GM18511 (cell line): ENCODE data around the gene OTOG.

Experiments used
- ATAC-seq: cut with Tn5 transposase; IDR thresholded peaks from one replicate; pipeline ENCODE4 v1.9.1; 2021; ENCODE audit warnings: mild to moderate bottlenecking, moderate library complexity; ENCODE audit not compliant: unreplicated experiment

OTOG gene

DNA sequence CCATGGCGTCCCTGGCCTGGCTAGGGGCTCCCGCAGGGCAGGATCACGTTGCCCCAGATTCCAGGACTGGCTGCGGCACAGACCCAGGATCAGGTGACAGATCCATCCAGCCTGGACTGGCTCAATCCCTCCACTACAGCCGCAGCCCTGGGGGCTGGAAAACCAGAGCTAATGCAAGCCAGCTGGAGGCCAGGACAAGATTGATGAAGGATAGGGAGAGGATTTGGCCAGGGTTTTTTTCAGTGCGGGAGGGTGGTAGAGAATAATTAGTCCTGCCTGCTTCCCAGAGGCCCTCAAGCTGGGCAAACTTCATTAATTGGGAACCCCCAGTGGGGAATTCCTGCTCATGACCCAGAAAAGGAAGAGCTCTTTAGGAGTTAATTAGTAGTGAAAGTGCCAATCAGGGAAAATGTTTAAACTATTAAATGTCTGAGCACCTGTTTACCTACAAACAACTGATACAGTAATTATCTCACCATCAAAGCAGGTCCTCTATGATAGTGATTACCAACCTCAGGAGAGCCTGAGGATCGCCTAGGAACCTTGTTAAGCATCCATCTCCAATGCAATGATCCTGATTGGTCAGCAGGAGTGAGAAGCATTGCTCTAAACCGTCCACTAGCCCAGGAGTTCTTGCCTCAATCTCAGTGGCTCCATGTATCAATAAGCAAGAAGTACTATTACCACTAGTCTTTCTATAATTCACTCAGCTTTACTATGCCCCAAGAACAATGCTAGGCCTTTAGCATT, 139.3 kb downstream of the OTOG start:
- ATAC-seq, result no peak

DNA sequence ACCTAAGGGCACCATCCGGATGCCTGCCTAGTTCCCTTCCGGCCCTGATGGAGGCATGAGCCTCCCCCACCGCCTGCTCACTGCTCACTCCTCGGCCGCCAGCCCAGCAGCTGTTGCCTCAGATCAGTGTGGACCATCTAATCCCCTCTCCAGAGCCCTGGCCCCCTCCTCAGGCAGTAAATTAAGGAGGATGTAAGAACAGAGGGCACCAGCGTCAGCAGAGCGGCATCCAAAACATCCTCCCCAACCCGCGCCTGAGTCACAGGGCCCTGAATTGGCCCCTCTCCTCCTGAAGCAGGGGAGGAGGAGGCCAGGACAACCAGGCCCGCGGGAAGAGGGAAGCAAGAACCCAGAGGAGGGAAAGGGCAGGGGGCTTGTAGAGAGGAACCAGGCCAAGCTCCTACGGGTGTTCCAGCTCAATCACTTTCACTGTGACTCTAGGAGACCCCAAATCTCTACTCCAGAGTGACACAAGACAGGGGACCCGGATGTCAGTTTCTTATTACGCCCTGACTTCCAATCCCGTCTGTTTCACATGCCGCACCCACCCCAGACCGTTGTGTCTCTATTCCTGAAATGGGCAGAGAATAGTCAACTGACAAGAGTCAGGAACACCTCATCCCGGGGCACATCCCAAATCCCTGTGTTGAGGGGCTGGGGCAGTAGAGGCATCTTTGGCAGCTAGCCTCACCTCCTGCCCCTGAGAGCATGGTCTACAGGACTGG, 141.0 kb downstream of the OTOG start:
- ATAC-seq, result no peak

DNA sequence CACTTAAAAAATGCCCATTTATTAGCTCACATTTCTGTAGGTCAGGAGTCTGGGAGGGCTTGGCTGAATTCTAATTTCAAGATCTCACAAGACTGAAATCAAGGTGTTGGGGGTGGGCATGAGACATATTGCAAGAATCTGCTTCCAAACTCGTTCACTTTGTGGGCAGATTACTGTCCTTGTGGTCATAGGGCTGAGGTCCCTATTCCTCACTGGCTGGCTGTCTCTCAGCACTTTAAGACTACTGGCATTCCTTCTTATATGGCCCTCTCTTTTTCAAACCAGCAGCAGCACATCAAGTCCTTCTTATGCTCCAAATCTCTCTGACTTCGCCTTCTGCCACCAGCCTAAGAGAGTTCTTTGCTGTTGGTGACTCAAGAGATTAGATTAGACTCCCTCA, 144.5 kb downstream of the OTOG start:
- ATAC-seq, result no peak

DNA sequence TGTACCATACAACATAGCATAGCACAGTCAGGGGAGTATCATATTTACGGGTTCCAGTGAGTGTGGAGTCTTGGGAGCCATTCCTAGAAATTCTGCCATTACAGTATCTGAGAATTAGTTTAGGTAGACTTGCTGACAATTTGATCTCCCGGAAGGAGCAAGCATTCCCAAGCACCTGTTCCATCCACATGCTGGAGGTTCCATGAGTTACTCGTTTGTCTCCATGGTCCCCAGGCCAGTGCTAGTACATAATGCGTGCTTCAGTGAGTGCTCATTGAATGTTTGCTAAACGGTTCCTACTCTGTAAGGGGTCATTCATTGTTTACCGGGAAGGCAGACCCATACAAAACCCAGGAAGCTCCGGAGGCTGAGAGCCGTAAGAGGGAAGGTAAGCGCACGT, 144.9 kb downstream of the OTOG start:
- no peak for ATAC-seq

DNA sequence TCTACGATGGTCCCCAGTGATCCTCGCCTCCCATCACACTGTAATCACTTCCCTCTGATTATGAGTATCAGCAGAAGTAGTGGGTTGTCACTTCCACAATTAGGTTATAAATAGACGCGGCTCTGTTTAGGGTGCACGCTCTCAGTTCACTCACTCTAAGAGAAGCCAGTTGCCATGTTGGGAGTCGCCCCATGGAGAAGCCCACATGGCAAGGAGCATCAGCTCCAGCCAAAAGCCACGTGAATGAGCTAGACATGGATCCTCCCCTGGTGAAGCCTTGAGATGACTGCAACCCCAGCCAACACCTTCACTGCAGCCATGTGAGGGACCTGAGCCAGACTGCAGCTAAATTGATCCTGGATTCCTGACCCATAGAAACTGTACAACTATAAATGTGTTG, 145.9 kb downstream of the OTOG start:
- ATAC-seq, result no peak

DNA sequence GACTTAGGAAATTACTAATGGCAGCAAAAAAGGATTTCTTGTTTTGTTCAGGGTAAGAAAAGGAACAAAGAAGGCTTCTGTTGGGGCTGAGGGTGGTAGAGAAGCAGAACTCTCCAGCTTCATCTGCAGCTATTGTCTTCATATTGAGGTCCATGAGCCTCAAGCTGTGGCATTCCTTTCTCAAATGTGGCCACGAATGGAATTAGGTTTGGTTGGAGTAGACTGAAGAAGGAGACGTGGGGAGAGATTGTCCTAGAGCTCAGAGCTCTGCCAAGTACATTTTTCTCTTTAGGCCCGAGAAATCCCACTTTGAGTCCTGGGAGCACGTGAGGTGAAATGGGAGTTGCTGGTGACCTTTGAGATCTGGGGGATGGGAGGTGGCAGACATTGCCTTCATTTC, 146.5 kb downstream of the OTOG start:
- ATAC-seq, result no peak

DNA sequence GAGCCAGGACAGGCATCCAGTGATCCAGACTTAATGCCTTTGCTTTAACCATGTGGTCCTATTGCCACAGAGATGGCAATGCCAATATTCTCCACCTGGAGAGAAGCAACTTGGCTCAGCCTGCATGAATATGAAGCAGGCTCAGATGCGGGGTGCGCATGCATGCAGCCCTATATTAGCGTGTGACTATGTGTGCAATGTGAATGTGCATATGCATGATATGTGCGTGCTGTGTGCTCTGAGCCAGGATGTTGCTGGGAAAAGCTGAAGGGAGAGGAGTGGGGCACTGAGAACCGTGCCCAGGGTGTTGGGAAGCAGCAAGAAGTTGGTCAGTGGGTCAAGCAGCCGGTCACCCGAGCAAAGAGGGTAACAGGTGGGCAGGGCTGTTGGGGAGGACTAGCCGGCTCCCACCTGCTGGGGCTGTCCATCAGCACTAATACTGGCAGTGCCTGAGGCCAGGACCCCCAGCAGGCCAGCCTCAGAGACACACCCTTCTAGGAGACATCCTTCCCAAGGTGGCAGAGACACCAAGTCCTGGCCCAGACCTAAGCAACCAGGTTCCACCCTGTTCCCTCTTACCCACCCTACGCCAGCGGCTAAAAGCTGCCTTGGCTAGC, 147.5 kb downstream of the OTOG start:
- no peak for ATAC-seq

DNA sequence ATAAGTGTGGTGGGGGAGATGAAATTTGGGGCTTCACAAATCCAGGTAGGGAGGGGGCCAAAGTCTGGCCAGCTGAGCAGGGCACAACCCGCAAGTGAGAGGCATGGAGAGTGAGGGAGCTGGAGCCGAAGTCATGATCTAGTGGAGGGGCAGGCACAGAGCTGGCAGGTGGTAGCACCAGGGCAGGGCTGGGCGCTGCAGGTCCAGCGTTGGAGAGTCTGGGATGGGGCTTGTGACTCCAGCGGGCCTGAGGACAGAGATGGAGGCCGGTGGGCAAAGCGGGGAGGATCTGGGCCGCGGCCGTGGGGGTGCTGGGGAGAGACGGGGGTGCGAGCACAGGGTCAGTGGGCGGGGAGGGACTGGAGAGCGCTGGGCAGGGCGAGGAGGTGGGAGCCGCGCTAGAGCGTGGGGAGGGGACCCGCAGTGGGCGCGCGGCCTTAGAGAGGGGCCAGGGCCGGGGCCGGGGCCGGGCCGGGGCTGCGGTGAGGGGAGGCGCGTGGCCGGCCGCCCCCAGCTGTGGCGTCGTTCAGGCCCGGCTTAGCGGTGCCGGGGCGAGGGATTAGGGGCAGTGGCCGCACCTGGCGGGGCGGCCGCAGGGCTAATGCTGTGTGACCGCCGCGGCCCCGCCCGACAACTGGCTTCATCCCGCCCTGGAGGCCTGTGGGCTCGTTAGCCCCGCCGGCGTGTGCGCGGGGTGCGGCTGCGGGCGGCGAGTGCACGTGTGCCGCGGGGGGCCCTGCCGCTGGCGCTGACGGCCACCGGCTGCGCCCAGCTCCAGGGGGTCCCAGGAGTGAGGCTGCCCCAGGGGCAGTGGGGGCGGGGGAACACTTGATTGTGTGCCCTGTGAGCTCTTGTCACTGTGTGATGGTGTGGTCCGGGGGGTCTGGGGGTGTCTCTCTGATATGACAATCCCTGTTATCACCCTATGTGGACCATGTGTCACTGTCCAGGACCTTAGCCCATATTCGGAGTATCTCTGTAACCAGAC, 148.7 kb downstream of the OTOG start:
- no peak for ATAC-seq

DNA sequence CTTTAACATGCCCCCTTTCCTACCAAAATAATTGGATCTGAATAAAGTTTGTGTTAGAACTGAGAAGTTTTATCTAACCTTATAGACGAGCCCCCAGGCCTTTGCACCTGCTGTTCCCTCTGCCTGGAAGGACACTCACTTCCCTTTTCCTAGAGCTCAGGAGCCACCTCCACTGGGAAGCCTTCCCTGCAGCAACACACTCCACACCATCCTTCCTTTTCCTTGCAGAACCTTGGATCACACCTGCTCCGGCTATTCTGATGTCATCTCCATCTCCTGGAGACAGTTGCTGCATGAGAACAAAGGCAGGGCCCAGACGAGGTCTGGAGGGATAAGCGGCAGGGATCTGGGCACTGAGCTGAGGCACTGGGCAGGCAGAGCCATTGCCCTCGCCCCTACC, 149.7 kb downstream of the OTOG start:
- no peak for ATAC-seq
